Measurements from ENCODE around the gene GATAD1.

DNA sequence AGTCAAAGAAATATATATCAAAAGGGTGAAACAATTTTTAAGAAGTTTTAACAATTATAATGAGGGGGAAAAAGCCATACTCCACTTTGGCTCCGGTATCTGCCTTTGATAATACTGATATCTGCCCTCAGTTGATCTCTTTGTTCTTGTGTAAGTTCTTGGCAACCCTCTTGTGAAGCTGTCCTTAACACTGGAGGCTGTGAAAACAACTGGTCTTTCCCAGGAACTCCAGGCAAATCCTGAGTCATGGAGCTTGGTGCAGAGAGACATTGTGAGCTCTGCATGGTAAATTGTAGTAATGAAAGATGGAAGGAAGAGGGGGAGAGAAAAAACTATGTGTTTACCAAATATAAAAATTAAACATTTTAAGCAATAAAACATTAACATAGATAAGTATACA, 42.4 kb downstream of the GATAD1 start:
- TF ChIP-seq, protein P1, sequence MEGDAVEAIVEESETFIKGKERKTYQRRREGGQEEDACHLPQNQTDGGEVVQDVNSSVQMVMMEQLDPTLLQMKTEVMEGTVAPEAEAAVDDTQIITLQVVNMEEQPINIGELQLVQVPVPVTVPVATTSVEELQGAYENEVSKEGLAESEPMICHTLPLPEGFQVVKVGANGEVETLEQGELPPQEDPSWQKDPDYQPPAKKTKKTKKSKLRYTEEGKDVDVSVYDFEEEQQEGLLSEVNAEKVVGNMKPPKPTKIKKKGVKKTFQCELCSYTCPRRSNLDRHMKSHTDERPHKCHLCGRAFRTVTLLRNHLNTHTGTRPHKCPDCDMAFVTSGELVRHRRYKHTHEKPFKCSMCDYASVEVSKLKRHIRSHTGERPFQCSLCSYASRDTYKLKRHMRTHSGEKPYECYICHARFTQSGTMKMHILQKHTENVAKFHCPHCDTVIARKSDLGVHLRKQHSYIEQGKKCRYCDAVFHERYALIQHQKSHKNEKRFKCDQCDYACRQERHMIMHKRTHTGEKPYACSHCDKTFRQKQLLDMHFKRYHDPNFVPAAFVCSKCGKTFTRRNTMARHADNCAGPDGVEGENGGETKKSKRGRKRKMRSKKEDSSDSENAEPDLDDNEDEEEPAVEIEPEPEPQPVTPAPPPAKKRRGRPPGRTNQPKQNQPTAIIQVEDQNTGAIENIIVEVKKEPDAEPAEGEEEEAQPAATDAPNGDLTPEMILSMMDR (IDR thresholded peaks at IDR 0.05; ENCODE audit: low read length) = no peak
- TF ChIP-seq EZH2 (optimal IDR thresholded peaks at IDR 0.05; ENCODE audit: low read depth, low read length) (no peak), EZH2phosphoT487 (IDR thresholded peaks at IDR 0.05; ENCODE audit: low read length) (no peak)
